B cell (primary cell): ENCODE measurements around the gene KRT74. TPM values are rescaled to one million over a fixed set of nuclear protein-coding genes. Genes with fewer than 3 reads are reported as not detected.

ENCODE experiments used
- ATAC-seq: fragments of 200-7000 bp; cut with Tn5 transposase; one replicate; pipeline ENCODE4 v1.10.0; 2021; ENCODE audit warnings: low read depth, mild to moderate bottlenecking, moderate number of reproducible peaks, moderate library complexity
- CTCF ChIA-PET: fragments of 350-600 bp; sonication (Branson Sonifier 250); formaldehyde crosslinking; loops from one replicate; lab custom pipeline; 2021; ENCODE audit warnings: antibody characterized with exemption, inconsistent platforms; lab: Charles Lee
- POLR2A ChIA-PET: fragments of 350-600 bp; sonication (Branson Sonifier 250); formaldehyde crosslinking; loops from one replicate; lab custom pipeline; 2021; ENCODE audit warnings: antibody characterized with exemption; lab: Charles Lee
- DNase-seq: peaks from one replicate; pipeline ENCODE4 v3.0.0; 2013
- H2AFZ ChIP-seq: 2 replicates; pipeline ENCODE4 v1.6.1; 2012; ENCODE audit warnings: mild to moderate bottlenecking, low read depth, low read length; ENCODE audit not compliant: insufficient read depth, poor library complexity, severe bottlenecking
- H3K27ac ChIP-seq, 2 donors: 1 replicate in 1 of 2; 2 replicates in 1 of 2; pipeline ENCODE4 v1.5.1; 2012 to 2013; ENCODE audit warnings: low read length in 2 of 2, mild to moderate bottlenecking in 2 of 2, moderate library complexity in 1 of 2
- H3K27me3 ChIP-seq, 4 experiments: fragments of 200-600 bp in 1 of 4; sonication (generic) in 1 of 4; replicated peaks in 1 of 4; 1 replicate in 2 of 4; 2 replicates in 2 of 4; pipeline versions ENCODE4 v1.6.1 to v1.7.0; 2013 to 2016; ENCODE audit warnings: low read length in 3 of 4, mild to moderate bottlenecking in 2 of 4, mixed read lengths in 1 of 4, moderate library complexity in 1 of 4; ENCODE audit not compliant: insufficient read depth in 4 of 4, control insufficient read depth in 3 of 4; ENCODE audit errors: control extremely low read depth in 1 of 4
- H3K36me3 ChIP-seq, 2 experiments: replicated peaks in 1 of 2; 1 replicate in 1 of 2; 2 replicates in 1 of 2; pipeline versions ENCODE4 v1.6.1 to v1.7.1; 2013; ENCODE audit warnings: low read length in 1 of 2; ENCODE audit not compliant: insufficient read depth in 2 of 2, control insufficient read depth in 1 of 2; ENCODE audit errors: control extremely low read depth in 1 of 2, extremely low read depth in 1 of 2
- H3K4me1 ChIP-seq, 2 donors: fragments of 200-600 bp in 1 of 2; sonication (generic) in 1 of 2; 1 replicate in 1 of 2; 2 replicates in 1 of 2; pipeline versions ENCODE4 v1.5.1 to v1.6.1; 2013 to 2017; ENCODE audit warnings: low read length in 2 of 2; ENCODE audit not compliant: control insufficient read depth in 2 of 2, insufficient read depth in 2 of 2
- H3K4me2 ChIP-seq: replicated peaks from 2 replicates; pipeline ENCODE3; 2012; ENCODE audit warnings: mild to moderate bottlenecking, low read depth, low read length; ENCODE audit not compliant: poor library complexity, severe bottlenecking
- H3K4me3 ChIP-seq, 5 experiments: fragments of 200-600 bp in 1 of 5; sonication (generic) in 1 of 5; 1 replicate in 3 of 5; 2 replicates in 2 of 5; pipeline versions ENCODE4 v1.5.1 to v1.7.0; 2011 to 2016; ENCODE audit warnings: low read length in 4 of 5, mild to moderate bottlenecking in 4 of 5, low read depth in 2 of 5, control low read depth in 1 of 5, moderate library complexity in 1 of 5; ENCODE audit not compliant: insufficient read depth in 1 of 5; ENCODE audit errors: control extremely low read depth in 1 of 5, extremely low read depth in 1 of 5
- H3K79me2 ChIP-seq: fragments of 200-600 bp; sonication (generic); one replicate; pipeline ENCODE4 v1.6.0; 2016; ENCODE audit warnings: low read length; ENCODE audit not compliant: control insufficient read depth, insufficient read depth
- H3K9ac ChIP-seq: fragments of 200-600 bp; sonication (generic); 2 replicates; pipeline ENCODE4 v1.6.1; 2017; ENCODE audit warnings: mild to moderate bottlenecking, low read length, moderate library complexity
- H3K9me3 ChIP-seq, 3 donors: one replicate each; pipeline versions ENCODE4 v1.6.1 to v1.7.1; 2013; ENCODE audit warnings: low read length in 2 of 3; ENCODE audit not compliant: control insufficient read depth in 2 of 3, insufficient read depth in 1 of 3; ENCODE audit errors: control extremely low read depth in 1 of 3
- H4K20me1 ChIP-seq: 2 replicates; pipeline ENCODE4 v1.6.0; 2012; ENCODE audit warnings: mild to moderate bottlenecking, low read length; ENCODE audit not compliant: insufficient read depth, control insufficient read depth, poor library complexity, severe bottlenecking
- H3K27ac Mint-ChIP-seq: one replicate; pipeline ENCODE4 v1.8.0; 2021; ENCODE audit warnings: mixed read lengths
- H3K27me3 Mint-ChIP-seq: one replicate; pipeline ENCODE4 v1.8.0; 2021; ENCODE audit warnings: mixed read lengths
- H3K4me1 Mint-ChIP-seq: one replicate; pipeline ENCODE4 v1.8.0; 2021; ENCODE audit warnings: mixed read lengths
- H3K4me3 Mint-ChIP-seq: one replicate; pipeline ENCODE4 v1.8.0; 2021; ENCODE audit warnings: mixed read lengths
- H3K9me3 Mint-ChIP-seq: one replicate; pipeline ENCODE4 v1.8.0; 2022; ENCODE audit warnings: mixed read lengths; ENCODE audit not compliant: insufficient read depth
- CTCF ChIP-seq: fragments of 200-600 bp; IDR thresholded peaks from one replicate; pipeline ENCODE4 v1.8.0; 2022; ENCODE audit warnings: antibody characterized with exemption, mild to moderate bottlenecking
- EZH2 ChIP-seq: IDR thresholded peaks from 2 replicates; pipeline ENCODE4 v1.6.1; 2012; ENCODE audit warnings: borderline replicate concordance, low read depth, mild to moderate bottlenecking, moderate library complexity, low read length; ENCODE audit not compliant: insufficient read depth, poor library complexity, severe bottlenecking
- WGBS: methylation state at CpG from one replicate; pipeline ENCODE4 v1.1.5; 2013; ENCODE audit warnings: missing lambda C conversion rate; ENCODE audit not compliant: insufficient coverage; 5-methylcytosine and 5-hydroxymethylcytosine counted together
- intact Hi-C: fragments of 100-400 bp; cut with micrococcal nuclease; formaldehyde crosslinking; loops from one replicate; pipeline ENCODE4 v1.10.0; 2022
- polyA plus RNA-seq: library from polyadenylated mRNA; depleted of rRNA; stranded (reverse); fragments of >200 nt; gene quantifications from 2 replicates; pipeline ENCODE4 v1.2.3, GENCODE V29; 2012
- total RNA-seq, 2 donors: library from RNA; stranded (reverse); fragments of 120-200 nt in 1 of 2; gene quantifications; 1 replicate in 1 of 2; 2 replicates in 1 of 2; pipeline versions ENCODE4 v1.2.3 to v1.2.4, GENCODE V29; 2013 to 2022

KRT74 gene
- total and polyA plus RNA-seq, 2 donors (not counting 1 experiment from before 2014, with no cell fraction given): not detected

GRCh38 chr12:52587563-52587962 lies 13.9 kb upstream of the KRT74 start:
- intact Hi-C loops: loop anchor here (10.0 kb wide), 1 partner anchor 287 kb away; no protein-coding TSS in a partner anchor
- ChIA-PET CTCF (no interaction called here), POLR2A (no interaction called here)
- no peak for DNase-seq
- Mint-ChIP-seq H3K4me3 (no peak overlapping the region), H3K4me1 (no peaks in the 10 kb centered on the region), H3K27me3 (peaks cover 18% of the 10 kb centered on the region), H3K9me3 (no peaks in the 10 kb centered on the region), H3K27ac (no peak overlapping the region)
- TF ChIP-seq CTCF: no peak
- H3K36me3 ChIP-seq: no peaks in the 10 kb centered on the region
- no peaks in the 10 kb centered on the region for H3K9me3 ChIP-seq
- peaks cover 0 to 2% (median 0%) of the 10 kb centered on the region in 4 experiments for H3K27me3 ChIP-seq
- no peak overlapping the region for H3K4me3 ChIP-seq
- H2AFZ ChIP-seq: no peak overlapping the region
- no peak overlapping the region for H3K27ac ChIP-seq
- no peak overlapping the region for H3K9ac ChIP-seq
- no peaks in the 10 kb centered on the region for H3K79me2 ChIP-seq
- no peaks in the 10 kb centered on the region for H4K20me1 ChIP-seq
- no peaks in the 10 kb centered on the region for H3K4me1 ChIP-seq
- no peak overlapping the region for H3K4me2 ChIP-seq
- ATAC-seq: no peak
- 93% methylated on average over 17 of the region's 17 CpGs for WGBS

GRCh38 chr12:52585946-52586345 lies 12.3 kb upstream of the KRT74 start:
- Mint-ChIP-seq H3K9me3 (no peaks in the 10 kb centered on the region), H3K4me3 (no peak overlapping the region), H3K4me1 (no peaks in the 10 kb centered on the region), H3K27ac (no peak overlapping the region), H3K27me3 (peaks cover 16% of the 10 kb centered on the region)
- H4K20me1 ChIP-seq: no peaks in the 10 kb centered on the region
- no peaks in the 10 kb centered on the region for H3K4me1 ChIP-seq
- POLR2A ChIA-PET: no interaction called here
- CTCF ChIA-PET: no interaction called here
- no peak overlapping the region for H3K9ac ChIP-seq
- H3K4me3 ChIP-seq: no peak overlapping the region
- H2AFZ ChIP-seq: no peak overlapping the region
- no peaks in the 10 kb centered on the region for H3K36me3 ChIP-seq
- no peaks in the 10 kb centered on the region for H3K9me3 ChIP-seq
- no peaks in the 10 kb centered on the region for H3K79me2 ChIP-seq
- ATAC-seq: no peak
- TF ChIP-seq CTCF (no peak), EZH2 (no peak)
- no peak overlapping the region for H3K4me2 ChIP-seq
- no peak for DNase-seq
- no peaks in the 10 kb centered on the region for H3K27me3 ChIP-seq
- intact Hi-C loops: loop anchor here (10.0 kb wide), 1 partner anchor 289 kb away; no protein-coding TSS in a partner anchor
- H3K27ac ChIP-seq: no peak overlapping the region
- WGBS: 78% methylated on average over 4 of the region's 9 CpGs
